ENCODE results near the gene CTDSP1.

The CTDSP1 gene

GRCh38 chr2:218393750-218394290 lies 5.8 kb upstream of the CTDSP1 start:
- CTCF ChIA-PET, result interaction anchor here (0.9 to 6.4 kb wide), 10 partner anchors 8 to 504 kb away, joined by 3 to 59 read pairs (median 6); partner anchors contain the start of genes AAMP, CATIP, PNKD and TMBIM1
- TF ChIP-seq CTCF (IDR thresholded peaks at IDR 0.05; ENCODE audit: control extremely low read depth, extremely low read depth, low read depth, missing control alignments), result no peak
- no peak for DNase-seq (ENCODE audit: extremely low spot score)
- POLR2A ChIA-PET, result interaction anchor here (0.7 kb wide), 1 partner anchor 20 kb away, joined by 3 read pairs; no protein-coding TSS in a partner anchor

- ChIA-PET POLR2A (interaction anchor here (1.3 kb wide), 1 partner anchor 11 kb away, joined by 3 read pairs; no protein-coding TSS in a partner anchor), CTCF (interaction anchor here (0.9 to 6.4 kb wide), 9 partner anchors 9 to 253 kb away, joined by 3 to 59 read pairs (median 5); partner anchors contain the start of genes AAMP, PNKD and TMBIM1)
- no peak for DNase-seq (ENCODE audit: extremely low spot score)
- TF ChIP-seq CTCF (IDR thresholded peaks at IDR 0.05; ENCODE audit: control extremely low read depth, extremely low read depth, low read depth, missing control alignments), result no peak
Observed at GRCh38 chr2:218394298-218395089, 5.2 kb upstream of the CTDSP1 start.

GRCh38 chr2:218395090-218395444 lies 4.6 kb upstream of the CTDSP1 start:
- no peak for TF ChIP-seq CTCF (IDR thresholded peaks at IDR 0.05; ENCODE audit: control extremely low read depth, extremely low read depth, low read depth, missing control alignments)
- POLR2A ChIA-PET, result interaction anchor here (1.3 kb wide), 1 partner anchor 10 kb away, joined by 3 read pairs; no protein-coding TSS in a partner anchor
- DNase-seq (ENCODE audit: extremely low spot score), result no peak
- CTCF ChIA-PET, result interaction anchor here (0.7 to 6.4 kb wide), 7 partner anchors 20 to 122 kb away, joined by 3 to 59 read pairs (median 10); partner anchors contain the start of genes AAMP, CATIP, PNKD and TMBIM1

- TF ChIP-seq CTCF (IDR thresholded peaks at IDR 0.05; ENCODE audit: control extremely low read depth, extremely low read depth, low read depth, missing control alignments), result no peak
- POLR2A ChIA-PET, result interaction anchor here (1.3 kb wide), 1 partner anchor 10 kb away, joined by 3 read pairs; no protein-coding TSS in a partner anchor
- CTCF ChIA-PET, result interaction anchor here (0.7 to 6.4 kb wide), 10 partner anchors 9 to 173 kb away, joined by 3 to 59 read pairs (median 5); partner anchors contain the start of genes AAMP, CATIP, PNKD and TMBIM1
- DNase-seq (ENCODE audit: extremely low spot score), result no peak
Observed at GRCh38 chr2:218395456-218395825, 4.2 kb upstream of the CTDSP1 start.

GRCh38 chr2:218395826-218396687 lies 3.6 kb upstream of the CTDSP1 start:
- peak; percentile 77 for TF ChIP-seq CTCF (IDR thresholded peaks at IDR 0.05; ENCODE audit: control extremely low read depth, extremely low read depth, low read depth, missing control alignments)
- CTCF ChIA-PET, result interaction anchor here (0.6 to 6.4 kb wide), 22 partner anchors 9 to 485 kb away, joined by 3 to 59 read pairs (median 4); partner anchors contain the start of genes AAMP, CATIP, PNKD and SLC11A1
- POLR2A ChIA-PET, result interaction anchor here (0.6 to 1.3 kb wide), 2 partner anchors 9 to 500 kb away, joined by 3 to 8 read pairs; no protein-coding TSS in a partner anchor
- DNase-seq (ENCODE audit: extremely low spot score), result peak; percentile 93

All from GM10248 (cell line).